ENCODE measurements around the gene YIF1A.

DNA sequence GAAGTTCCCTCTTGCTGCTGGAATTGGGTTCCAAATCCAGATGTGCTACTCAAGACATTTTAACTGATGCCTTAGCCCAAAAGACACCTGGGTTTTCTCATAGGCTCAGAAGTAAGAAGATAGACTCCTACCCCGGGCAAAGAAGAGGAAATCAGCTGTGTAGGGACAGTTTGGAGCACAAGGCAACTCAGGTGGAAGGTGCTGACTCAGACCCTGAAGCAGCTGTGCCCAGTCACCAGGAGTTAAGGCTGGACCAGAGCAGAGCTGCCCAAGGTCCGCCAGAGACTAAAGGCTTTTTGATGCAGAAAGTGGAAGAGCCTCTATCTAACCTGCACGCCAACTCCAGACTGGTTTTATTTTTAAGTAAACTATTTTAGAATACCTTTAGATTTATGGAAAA lies 41.1 kb downstream of the YIF1A start:
- TF ChIP-seq, protein P1, sequence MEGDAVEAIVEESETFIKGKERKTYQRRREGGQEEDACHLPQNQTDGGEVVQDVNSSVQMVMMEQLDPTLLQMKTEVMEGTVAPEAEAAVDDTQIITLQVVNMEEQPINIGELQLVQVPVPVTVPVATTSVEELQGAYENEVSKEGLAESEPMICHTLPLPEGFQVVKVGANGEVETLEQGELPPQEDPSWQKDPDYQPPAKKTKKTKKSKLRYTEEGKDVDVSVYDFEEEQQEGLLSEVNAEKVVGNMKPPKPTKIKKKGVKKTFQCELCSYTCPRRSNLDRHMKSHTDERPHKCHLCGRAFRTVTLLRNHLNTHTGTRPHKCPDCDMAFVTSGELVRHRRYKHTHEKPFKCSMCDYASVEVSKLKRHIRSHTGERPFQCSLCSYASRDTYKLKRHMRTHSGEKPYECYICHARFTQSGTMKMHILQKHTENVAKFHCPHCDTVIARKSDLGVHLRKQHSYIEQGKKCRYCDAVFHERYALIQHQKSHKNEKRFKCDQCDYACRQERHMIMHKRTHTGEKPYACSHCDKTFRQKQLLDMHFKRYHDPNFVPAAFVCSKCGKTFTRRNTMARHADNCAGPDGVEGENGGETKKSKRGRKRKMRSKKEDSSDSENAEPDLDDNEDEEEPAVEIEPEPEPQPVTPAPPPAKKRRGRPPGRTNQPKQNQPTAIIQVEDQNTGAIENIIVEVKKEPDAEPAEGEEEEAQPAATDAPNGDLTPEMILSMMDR (IDR thresholded peaks at IDR 0.05; ENCODE audit: poor library complexity, severe bottlenecking), result no peak
- TF ChIP-seq RAD21 (conservative IDR thresholded peaks at IDR 0.05) (no peak), TAF1 (IDR thresholded peaks at IDR 0.05; ENCODE audit: low read depth) (no peak), EP300 (conservative IDR thresholded peaks at IDR 0.05; ENCODE audit: poor library complexity, severe bottlenecking) (no peak), MXI1 (conservative IDR thresholded peaks at IDR 0.05; ENCODE audit: poor library complexity, severe bottlenecking) (no peak), EZH2 (IDR thresholded peaks at IDR 0.05; ENCODE audit: borderline replicate concordance, insufficient read depth, low read length, poor library complexity, severe bottlenecking) (no peak)

Data from neural cell (in vitro differentiated cells).